H1 (cell line): Measurements from ENCODE around the gene SLC26A8. TPM values are rescaled to one million over a fixed set of nuclear protein-coding genes. Genes with fewer than 3 reads are reported as not detected.

ENCODE experiments used
- CTCF ChIA-PET: fragments of 300-600 bp; sonication (Branson Sonifier 250); formaldehyde crosslinking; loops from one replicate; lab custom pipeline; 2021; ENCODE audit not compliant: partially characterized antibody; lab: Charles Lee
- POLR2A ChIA-PET: fragments of 300-600 bp; sonication (Branson Sonifier 250); formaldehyde crosslinking; loops from one replicate; lab custom pipeline; 2021; ENCODE audit warnings: inconsistent platforms; ENCODE audit not compliant: partially characterized antibody; lab: Charles Lee
- DNase-seq, 2 experiments: peaks; one replicate each; pipeline versions ENCODE4 v3.0.0 to v3.0.0-alpha.2; 2010 to 2022; ENCODE audit warnings: low spot score in 2 of 2, low read depth in 1 of 2, mixed read lengths in 1 of 2
- FAIRE-seq: peaks from 2 replicates; lab custom pipeline; 2011; peaks lifted over from hg19 to GRCh38; lab: Jason Lieb, UNC
- H2AFZ ChIP-seq: 2 replicates; pipeline ENCODE4 v1.8.1; 2012; ENCODE audit warnings: low read length, inconsistent platforms
- H2AK5ac ChIP-seq: 2 replicates; pipeline ENCODE4 v1.6.1; 2013; ENCODE audit warnings: low read depth, low read length
- H2BK120ac ChIP-seq: replicated peaks from 2 replicates; pipeline ENCODE3; 2013; ENCODE audit warnings: low read depth, low read length, inconsistent platforms
- H2BK12ac ChIP-seq: 2 replicates; pipeline ENCODE4 v1.6.1; 2013; ENCODE audit warnings: low read depth, low read length
- H2BK15ac ChIP-seq: 2 replicates; pipeline ENCODE4 v1.6.1; 2013; ENCODE audit warnings: low read length
- H2BK20ac ChIP-seq: 2 replicates; pipeline ENCODE4 v1.6.1; 2013; ENCODE audit warnings: low read length
- H2BK5ac ChIP-seq: 2 replicates; pipeline ENCODE4 v1.6.1; 2013; ENCODE audit warnings: low read depth, low read length
- H3K14ac ChIP-seq: 2 replicates; pipeline ENCODE4 v1.6.1; 2013; ENCODE audit warnings: inconsistent platforms; ENCODE audit not compliant: insufficient read length
- H3K18ac ChIP-seq: 2 replicates; pipeline ENCODE4 v1.6.1; 2013; ENCODE audit warnings: low read length; ENCODE audit errors: extremely low read depth
- H3K23ac ChIP-seq: 2 replicates; pipeline ENCODE4 v1.6.1; 2013; ENCODE audit warnings: inconsistent platforms; ENCODE audit not compliant: insufficient read length
- H3K23me2 ChIP-seq: 2 replicates; pipeline ENCODE4 v1.6.1; 2013; ENCODE audit warnings: low read depth, low read length
- H3K27ac ChIP-seq: 2 replicates; pipeline ENCODE4 v1.6.1; 2011; ENCODE audit warnings: low read depth, low read length, inconsistent platforms
- H3K27me3 ChIP-seq, 4 experiments: replicated peaks in 1 of 4; 1 replicate in 1 of 4; 2 replicates in 3 of 4; pipeline versions ENCODE4 v1.6.1 to v1.8.1; 2011 to 2013; ENCODE audit warnings: low read length in 3 of 4, mild to moderate bottlenecking in 3 of 4, inconsistent platforms in 2 of 4, mixed read lengths in 2 of 4, moderate library complexity in 1 of 4; ENCODE audit not compliant: control insufficient read depth in 3 of 4, insufficient read depth in 3 of 4; ENCODE audit errors: extremely low read depth in 1 of 4
- H3K36me3 ChIP-seq, 4 experiments: 2 replicates each; pipeline versions ENCODE4 v1.6.1 to v1.8.1; 2011 to 2013; ENCODE audit warnings: mild to moderate bottlenecking in 4 of 4, low read length in 3 of 4, moderate library complexity in 2 of 4, control low read depth in 1 of 4, inconsistent platforms in 1 of 4; ENCODE audit not compliant: insufficient read depth in 4 of 4, control insufficient read depth in 2 of 4
- H3K4ac ChIP-seq: replicated peaks from 2 replicates; pipeline ENCODE3; 2013; ENCODE audit warnings: low read length, low read depth, mixed read lengths, inconsistent platforms; ENCODE audit not compliant: insufficient read length
- H3K4me1 ChIP-seq, 4 experiments: replicated peaks in 1 of 4; 1 replicate in 1 of 4; 2 replicates in 3 of 4; pipeline versions ENCODE4 v1.6.1 to v1.8.1; 2011 to 2013; ENCODE audit warnings: low read length in 3 of 4, inconsistent platforms in 2 of 4, mixed read lengths in 1 of 4; ENCODE audit not compliant: insufficient read depth in 4 of 4, control insufficient read depth in 3 of 4
- H3K4me2 ChIP-seq, 2 experiments: 2 replicates each; pipeline versions ENCODE4 v1.6.1 to v1.8.1; 2011 to 2013; ENCODE audit warnings: low read depth in 2 of 2, low read length in 2 of 2, control low read depth in 1 of 2, inconsistent platforms in 1 of 2, mild to moderate bottlenecking in 1 of 2; ENCODE audit not compliant: insufficient read depth in 1 of 2
- H3K4me3 ChIP-seq, 4 experiments: fragments of 200-600, 300-600 bp in 1 of 4; sonication (generic), shearing (Covaris generic), sonication (Bioruptor Twin) in 1 of 4; 2 replicates each; pipeline versions ENCODE4 v1.5.1 to v1.8.1; 2011 to 2016; ENCODE audit warnings: low read length in 4 of 4, low read depth in 3 of 4, control low read depth in 2 of 4, inconsistent platforms in 2 of 4, mild to moderate bottlenecking in 2 of 4, mixed read lengths in 1 of 4, moderate library complexity in 1 of 4; ENCODE audit not compliant: insufficient read depth in 2 of 4; ENCODE audit errors: extremely low read depth in 1 of 4
- H3K56ac ChIP-seq: replicated peaks from 2 replicates; pipeline ENCODE3; 2013; ENCODE audit warnings: low read depth, mild to moderate bottlenecking, mixed read lengths, low read length, inconsistent platforms; ENCODE audit not compliant: insufficient read length
- H3K79me1 ChIP-seq: 2 replicates; pipeline ENCODE4 v1.6.1; 2013; ENCODE audit warnings: low read depth, low read length, control low read depth
- H3K79me2 ChIP-seq, 2 experiments: 2 replicates each; pipeline versions ENCODE4 v1.6.1 to v1.8.1; 2012 to 2013; ENCODE audit warnings: low read length in 2 of 2, mild to moderate bottlenecking in 2 of 2, inconsistent platforms in 1 of 2; ENCODE audit not compliant: insufficient read depth in 2 of 2, control insufficient read depth in 1 of 2
- H3K9ac ChIP-seq, 4 experiments: replicated peaks in 1 of 4; 1 replicate in 1 of 4; 2 replicates in 3 of 4; pipeline versions ENCODE4 v1.6.1 to v1.8.1; 2011 to 2013; ENCODE audit warnings: low read depth in 3 of 4, low read length in 3 of 4, control low read depth in 2 of 4, mild to moderate bottlenecking in 2 of 4, moderate library complexity in 2 of 4, inconsistent platforms in 1 of 4; ENCODE audit errors: extremely low read depth in 1 of 4
- H3K9me3 ChIP-seq, 2 experiments: 2 replicates each; pipeline versions ENCODE4 v1.6.1 to v1.8.1; 2012 to 2013; ENCODE audit warnings: mild to moderate bottlenecking in 2 of 2, moderate library complexity in 2 of 2, control low read depth in 1 of 2, inconsistent platforms in 1 of 2, low read depth in 1 of 2, low read length in 1 of 2, mixed read lengths in 1 of 2; ENCODE audit not compliant: insufficient read depth in 2 of 2
- H4K20me1 ChIP-seq, 2 experiments: replicated peaks in 1 of 2; 2 replicates each; pipeline versions ENCODE3 to v1.8.1; 2011 to 2013; ENCODE audit warnings: inconsistent platforms in 2 of 2, low read length in 2 of 2, mild to moderate bottlenecking in 1 of 2; ENCODE audit not compliant: insufficient read depth in 2 of 2, control insufficient read depth in 1 of 2
- H4K5ac ChIP-seq: 2 replicates; pipeline ENCODE4 v1.6.1; 2013; ENCODE audit warnings: low read length, low read depth, mixed read lengths, inconsistent platforms; ENCODE audit not compliant: insufficient read length
- H4K8ac ChIP-seq: 2 replicates; pipeline ENCODE4 v1.8.0; 2013; ENCODE audit warnings: mild to moderate bottlenecking, moderate library complexity, low read length, inconsistent platforms; ENCODE audit not compliant: insufficient read depth; ENCODE audit errors: extremely low read depth
- H4K91ac ChIP-seq: replicated peaks from 2 replicates; pipeline ENCODE3; 2013; ENCODE audit warnings: low read length, mixed read lengths, inconsistent platforms; ENCODE audit not compliant: insufficient read length
- CBX8 ChIP-seq: fragments of 300-800, 300-1000 bp; sonication (generic); IDR thresholded peaks from 2 replicates; pipeline ENCODE4 v1.7.1; 2016; ENCODE audit warnings: low read depth, low read length, borderline replicate concordance
- EGR1 ChIP-seq: IDR thresholded peaks from 2 replicates; pipeline ENCODE4 v1.6.1; 2011; ENCODE audit warnings: low read depth, low read length, borderline replicate concordance
- NANOG ChIP-seq: IDR thresholded peaks from 2 replicates; pipeline ENCODE4 v1.6.1; 2011; ENCODE audit warnings: low read length, low read depth, mild to moderate bottlenecking, inconsistent platforms; ENCODE audit not compliant: insufficient read depth, poor library complexity, severe bottlenecking
- POU5F1 ChIP-seq: IDR thresholded peaks from 2 replicates; pipeline ENCODE4 v1.6.1; 2011; ENCODE audit warnings: low read depth, mild to moderate bottlenecking, low read length, moderate library complexity
- RAD21 ChIP-seq, 2 experiments: IDR thresholded peaks in 1 of 2; conservative IDR thresholded peaks in 1 of 2; 2 replicates each; pipeline ENCODE4 v1.6.1; 2011; ENCODE audit warnings: low read depth in 2 of 2, low read length in 2 of 2, improper control_type of control experiment in 1 of 2, inconsistent platforms in 1 of 2, mild to moderate bottlenecking in 1 of 2, moderate library complexity in 1 of 2
- SAP30 ChIP-seq: fragments of 300-600 bp; sonication (generic); IDR thresholded peaks from 2 replicates; pipeline ENCODE4 v1.7.1; 2012; ENCODE audit warnings: low read length, moderate library complexity, mild to moderate bottlenecking, inconsistent platforms; ENCODE audit not compliant: insufficient read depth, insufficient replicate concordance
- SIRT6 ChIP-seq: IDR thresholded peaks from one replicate; pipeline ENCODE4 v1.7.1; 2012; ENCODE audit warnings: low read length, inconsistent platforms
- SRF ChIP-seq: IDR thresholded peaks from 2 replicates; pipeline ENCODE4 v1.6.1; 2011; ENCODE audit warnings: mild to moderate bottlenecking, low read depth, low read length, moderate library complexity
- WGBS, 2 experiments: shearing (Covaris generic) in 1 of 2; methylation state at CpG; one replicate each; pipeline versions ENCODE4 v1.1.6 to v1.1.7; 2013 to 2015; ENCODE audit warnings: low lambda C conversion rate in 2 of 2, mixed read lengths in 2 of 2, inconsistent platforms in 1 of 2, low coverage in 1 of 2, missing lambda C conversion rate in 1 of 2; ENCODE audit not compliant: insufficient replicate concordance in 2 of 2, insufficient coverage in 1 of 2, insufficient read length in 1 of 2; ENCODE audit errors: extremely low coverage in 1 of 2, missing lambda C conversion rate in 1 of 2; 5-methylcytosine and 5-hydroxymethylcytosine counted together
- polyA plus RNA-seq, 7 experiments: library from polyadenylated mRNA; depleted of rRNA in 3 of 7; stranded (reverse) in 5 of 7; unstranded in 2 of 7; fragments of >200 nt in 5 of 7; fragments of 200-250 nt in 2 of 7; gene quantifications; 1 replicate in 5 of 7; 2 replicates in 1 of 7; 4 replicates in 1 of 7; pipeline versions ENCODE4 v1.2.1 to v1.2.3, GENCODE V29; 2011 to 2013; ENCODE audit warnings: missing spikeins in 2 of 7, mixed read lengths in 2 of 7
- total RNA-seq: library from RNA; stranded (reverse); fragmentation: NEBNext Ultra II Directional; extraction: Animal tissue kit (Norgen Biotek cat#: 25700); gene quantifications from 2 replicates; pipeline ENCODE4 v1.2.1, GENCODE V29; 2021
- TF ChIP-seq, protein P1 (sequence below): IDR thresholded peaks from 2 replicates; pipeline ENCODE4 v1.6.1; 2011; ENCODE audit warnings: low read length, improper control_type of control experiment
- TF ChIP-seq, protein P2 (sequence below): IDR thresholded peaks from 2 replicates; pipeline ENCODE4 v1.6.1; 2012; ENCODE audit warnings: low read length, inconsistent platforms

SLC26A8 gene
- total and polyA plus RNA-seq, 2 of the 8 experiments (the other 6 are each of a cell fraction or from before 2014, with no cell fraction given), result 0.56 to 0.57 TPM

- no peak overlapping the region for H3K14ac ChIP-seq
- H3K23me2 ChIP-seq, result no peaks in the 10 kb centered on the region; the same call in 1 of the 2 replicates
- H3K27ac ChIP-seq, result no peak overlapping the region
- H3K4me3 ChIP-seq, result no peak overlapping the region
- no peak overlapping the region for H2BK15ac ChIP-seq
- peaks cover 0 to 6% (median 4%) of the 10 kb centered on the region in 4 experiments; a peak in 1 of 8 replicates for H3K36me3 ChIP-seq
- peaks cover 7 to 9% of the 10 kb centered on the region in 2 experiments for H4K20me1 ChIP-seq
- H3K79me2 ChIP-seq, result peaks cover 3 to 81% of the 10 kb centered on the region in 2 experiments; a peak in 2 of 4 replicates
- no peak overlapping the region for H4K5ac ChIP-seq
- no peak overlapping the region for H4K91ac ChIP-seq
- H3K27me3 ChIP-seq, result no peaks in the 10 kb centered on the region
- CTCF ChIA-PET, result interaction anchor here (0.6 kb wide), 1 partner anchor 1039 kb away, joined by 3 read pairs; no protein-coding TSS in a partner anchor
- H2AK5ac ChIP-seq, result no peak overlapping the region
- no peak overlapping the region for H3K23ac ChIP-seq
- no peak overlapping the region for H4K8ac ChIP-seq
- H2BK20ac ChIP-seq, result no peak overlapping the region
- H2BK120ac ChIP-seq, result no peak overlapping the region
- WGBS, 2 experiments, result 93% methylated on average over 2 of the region's 2 CpGs; no CpG with 5 or more reads in 1 of the 2 experiments
- no peaks in the 10 kb centered on the region; the same call in 1 of the 2 replicates for H3K79me1 ChIP-seq
- H3K9ac ChIP-seq, result no peak overlapping the region
- DNase-seq, result no peak
- no peak overlapping the region for H3K18ac ChIP-seq
- H2BK12ac ChIP-seq, result no peak overlapping the region
- H3K4me2 ChIP-seq, result no peak overlapping the region
- FAIRE-seq, result no peak
- peaks cover 0 to 6% (median 3%) of the 10 kb centered on the region in 4 experiments; a peak in 2 of 7 replicates for H3K4me1 ChIP-seq
- H3K4ac ChIP-seq, result no peak overlapping the region
- POLR2A ChIA-PET, result interaction anchor here (1.6 to 1.7 kb wide), 2 partner anchors 22 to 28 kb away, joined by 3 to 4 read pairs; no protein-coding TSS in a partner anchor
- H2AFZ ChIP-seq, result no peak overlapping the region
- no peaks in the 10 kb centered on the region for H3K9me3 ChIP-seq
- H2BK5ac ChIP-seq, result no peak overlapping the region
- H3K56ac ChIP-seq, result no peak overlapping the region
- TF ChIP-seq POU5F1 (no peak), SIRT6 (no peak), RAD21 (IDR thresholded peaks at IDR 0.05 in 1 of 2, conservative IDR thresholded peaks at IDR 0.05 in 1 of 2; ENCODE audit: low read depth in 2 of 2, low read length in 2 of 2) (no peak), EGR1 (no peak), SAP30 (no peak), SRF (no peak), CBX8 (no peak), NANOG (no peak)
- TF ChIP-seq, protein P1, sequence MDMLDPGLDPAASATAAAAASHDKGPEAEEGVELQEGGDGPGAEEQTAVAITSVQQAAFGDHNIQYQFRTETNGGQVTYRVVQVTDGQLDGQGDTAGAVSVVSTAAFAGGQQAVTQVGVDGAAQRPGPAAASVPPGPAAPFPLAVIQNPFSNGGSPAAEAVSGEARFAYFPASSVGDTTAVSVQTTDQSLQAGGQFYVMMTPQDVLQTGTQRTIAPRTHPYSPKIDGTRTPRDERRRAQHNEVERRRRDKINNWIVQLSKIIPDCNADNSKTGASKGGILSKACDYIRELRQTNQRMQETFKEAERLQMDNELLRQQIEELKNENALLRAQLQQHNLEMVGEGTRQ, result no peak
- TF ChIP-seq, protein P2, sequence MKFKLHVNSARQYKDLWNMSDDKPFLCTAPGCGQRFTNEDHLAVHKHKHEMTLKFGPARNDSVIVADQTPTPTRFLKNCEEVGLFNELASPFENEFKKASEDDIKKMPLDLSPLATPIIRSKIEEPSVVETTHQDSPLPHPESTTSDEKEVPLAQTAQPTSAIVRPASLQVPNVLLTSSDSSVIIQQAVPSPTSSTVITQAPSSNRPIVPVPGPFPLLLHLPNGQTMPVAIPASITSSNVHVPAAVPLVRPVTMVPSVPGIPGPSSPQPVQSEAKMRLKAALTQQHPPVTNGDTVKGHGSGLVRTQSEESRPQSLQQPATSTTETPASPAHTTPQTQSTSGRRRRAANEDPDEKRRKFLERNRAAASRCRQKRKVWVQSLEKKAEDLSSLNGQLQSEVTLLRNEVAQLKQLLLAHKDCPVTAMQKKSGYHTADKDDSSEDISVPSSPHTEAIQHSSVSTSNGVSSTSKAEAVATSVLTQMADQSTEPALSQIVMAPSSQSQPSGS, result no peak
These were observed 129.7 kb downstream of the SLC26A8 start for GRCh38 chr6:35894776-35895175.
